ENCODE measurements around the gene MSI2. TPM values are rescaled to one million over a fixed set of nuclear protein-coding genes. Genes with fewer than 3 reads are reported as not detected.
"Not testable (repeated sequence)": the region's sequence is repeated elsewhere in the genome, so short reads cannot be mapped to it uniquely, and the experiment has no call there.

Gene MSI2
- total RNA-seq, 1 donor = 46.6 TPM

DNA sequence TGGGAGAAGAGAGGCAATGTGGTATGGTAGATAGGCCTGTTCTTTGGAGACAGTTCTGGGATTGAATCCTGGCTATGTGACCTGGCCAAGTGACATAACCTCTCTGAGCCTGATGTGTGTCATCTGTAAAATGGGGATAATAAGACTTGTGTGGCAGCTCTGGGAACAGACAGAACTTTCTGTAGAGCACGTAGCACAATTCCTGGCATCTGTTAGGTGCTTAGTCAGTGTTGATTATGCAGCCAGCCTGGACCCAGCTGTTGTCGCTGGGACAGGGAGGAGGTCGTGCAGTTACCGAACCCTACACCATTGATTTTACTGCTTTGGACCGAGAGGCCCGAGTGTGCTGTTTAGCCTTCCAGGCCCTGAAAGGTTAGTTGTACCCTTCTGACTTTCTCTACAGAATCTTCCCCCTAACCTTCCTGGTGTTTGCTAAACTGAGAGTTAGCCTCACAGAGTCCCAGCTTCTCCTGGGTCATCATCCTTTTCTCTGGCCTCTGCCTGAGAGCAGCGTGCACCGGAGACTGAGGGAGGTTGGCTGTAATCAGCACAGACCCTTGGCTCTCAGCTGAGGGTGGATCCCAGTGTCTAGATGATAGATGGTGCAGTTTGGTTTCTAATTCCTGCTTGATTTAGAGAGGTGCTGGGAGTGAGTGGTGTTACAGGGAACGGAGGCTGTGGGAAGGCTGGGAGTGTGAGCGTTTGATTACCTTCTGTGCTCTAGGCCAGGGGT, 31.9 kb downstream of the MSI2 start:
- Histone ChIP-seq H3K4me3 (ENCODE audit: low read length) (no peak overlapping the region), H3K9me3 (ENCODE audit: low read depth, low read length) (no peaks in the 10 kb centered on the region), H3K27me3 (ENCODE audit: insufficient read depth, low read length) (no peaks in the 10 kb centered on the region), H3K4me1 (ENCODE audit: insufficient read depth, low read length) (peaks cover 44% of the 10 kb centered on the region)

DNA sequence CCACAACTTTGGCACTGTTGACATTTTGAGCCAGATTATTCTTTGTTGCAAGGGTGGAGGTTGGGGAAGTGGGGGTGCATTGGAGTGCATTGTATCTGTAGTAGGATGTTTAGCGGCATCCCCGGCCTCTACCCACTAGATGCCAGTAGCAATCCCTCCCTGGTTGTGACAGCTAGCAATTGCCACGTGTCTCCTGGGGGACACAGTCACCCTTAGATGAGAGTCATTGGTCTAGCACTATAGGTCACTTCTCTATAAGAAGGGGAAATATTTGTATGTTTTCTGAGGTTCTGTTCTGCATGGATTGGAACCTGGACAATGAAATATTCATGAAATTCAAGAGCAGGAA, 32.4 kb downstream of the MSI2 start:
- Histone ChIP-seq H3K9me3 (ENCODE audit: low read depth, low read length) (no peaks in the 10 kb centered on the region), H3K4me3 (ENCODE audit: low read length) (no peak overlapping the region), H3K27me3 (ENCODE audit: insufficient read depth, low read length) (no peaks in the 10 kb centered on the region), H3K4me1 (ENCODE audit: insufficient read depth, low read length) (peaks cover 44% of the 10 kb centered on the region)

- Histone ChIP-seq H3K4me1 (ENCODE audit: insufficient read depth, low read length) (peaks cover 40% of the 10 kb centered on the region), H3K9me3 (ENCODE audit: low read depth, low read length) (no peaks in the 10 kb centered on the region), H3K4me3 (ENCODE audit: low read length) (no peak overlapping the region), H3K27me3 (ENCODE audit: insufficient read depth, low read length) (no peaks in the 10 kb centered on the region)
Measured at GRCh38 chr17:57289130-57289529, 32.8 kb downstream of the MSI2 start.

DNA sequence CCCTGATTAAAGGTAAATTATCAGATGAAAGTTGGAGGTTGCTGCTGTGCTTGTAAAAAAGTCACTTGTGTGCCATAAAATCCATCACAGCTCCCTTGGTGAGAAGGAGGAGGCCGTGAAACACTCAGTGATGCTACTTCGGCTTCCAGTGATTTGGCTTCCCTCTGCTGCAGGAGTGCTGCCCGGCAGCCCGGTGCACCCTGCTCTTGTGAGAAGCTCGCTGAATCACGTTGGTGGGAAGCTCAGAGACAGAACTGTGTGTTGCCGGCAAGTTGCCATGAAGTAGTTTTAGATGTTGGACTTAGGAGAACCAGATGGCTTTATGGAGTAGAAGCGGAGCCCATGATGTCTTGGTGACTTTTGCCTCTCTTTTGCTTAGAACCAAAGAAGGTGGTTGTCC, 33.3 kb downstream of the MSI2 start:
- peaks cover 36% of the 10 kb centered on the region for H3K4me1 ChIP-seq (ENCODE audit: insufficient read depth, low read length)
- no peaks in the 10 kb centered on the region for H3K27me3 ChIP-seq (ENCODE audit: insufficient read depth, low read length)
- no peaks in the 10 kb centered on the region for H3K9me3 ChIP-seq (ENCODE audit: low read depth, low read length)
- no peak overlapping the region for H3K4me3 ChIP-seq (ENCODE audit: low read length)

DNA sequence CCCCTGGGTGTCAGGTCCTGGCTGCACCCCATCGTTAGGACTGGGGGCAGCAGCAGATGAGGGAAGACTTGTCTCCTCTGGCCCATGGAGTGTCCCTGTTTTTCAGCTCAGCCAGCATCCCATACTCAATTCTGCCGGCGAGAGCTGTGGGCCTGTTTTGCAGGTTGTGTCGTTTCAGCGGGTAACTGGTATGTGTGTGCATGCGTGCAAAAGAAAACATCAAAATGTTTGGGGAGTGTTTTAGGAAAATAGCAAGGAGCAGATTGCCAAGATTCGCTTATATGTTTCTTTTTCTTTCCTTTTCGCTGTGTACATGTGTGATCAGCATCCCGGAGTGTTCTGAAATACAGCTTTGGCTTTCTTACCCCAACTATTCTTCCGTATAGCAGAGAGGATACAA, 34.7 kb downstream of the MSI2 start:
- no peaks in the 10 kb centered on the region for H3K27me3 ChIP-seq (ENCODE audit: insufficient read depth, low read length)
- H3K9me3 ChIP-seq (ENCODE audit: low read depth, low read length) = no peaks in the 10 kb centered on the region
- peaks cover 33% of the 10 kb centered on the region for H3K4me1 ChIP-seq (ENCODE audit: insufficient read depth, low read length)
- no peak overlapping the region for H3K4me3 ChIP-seq (ENCODE audit: low read length)

DNA sequence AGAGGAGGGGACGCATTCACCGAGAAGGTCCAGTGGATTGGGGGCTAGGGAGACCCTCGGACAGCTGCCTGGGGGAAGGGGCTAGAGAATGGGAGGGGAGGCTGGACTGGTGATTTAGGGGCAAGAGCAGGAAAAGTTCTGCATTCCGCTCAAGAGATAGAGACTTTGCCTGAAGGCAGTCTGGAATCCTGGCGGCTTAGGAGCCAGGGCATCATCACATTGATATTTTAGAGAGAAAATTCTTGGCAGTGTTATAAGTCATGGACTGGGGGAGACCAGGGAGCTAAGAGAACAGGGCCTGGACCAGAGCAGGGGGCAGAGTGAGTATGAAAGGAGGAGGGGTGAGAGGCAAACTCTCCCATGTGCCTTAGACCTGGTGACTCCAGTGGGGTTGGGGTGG, 35.8 kb downstream of the MSI2 start:
- H3K9me3 ChIP-seq (ENCODE audit: low read depth, low read length) = no peaks in the 10 kb centered on the region
- H3K4me1 ChIP-seq (ENCODE audit: insufficient read depth, low read length) = peaks cover 25% of the 10 kb centered on the region
- no peaks in the 10 kb centered on the region for H3K27me3 ChIP-seq (ENCODE audit: insufficient read depth, low read length)
- H3K4me3 ChIP-seq (ENCODE audit: low read length) = no peak overlapping the region

DNA sequence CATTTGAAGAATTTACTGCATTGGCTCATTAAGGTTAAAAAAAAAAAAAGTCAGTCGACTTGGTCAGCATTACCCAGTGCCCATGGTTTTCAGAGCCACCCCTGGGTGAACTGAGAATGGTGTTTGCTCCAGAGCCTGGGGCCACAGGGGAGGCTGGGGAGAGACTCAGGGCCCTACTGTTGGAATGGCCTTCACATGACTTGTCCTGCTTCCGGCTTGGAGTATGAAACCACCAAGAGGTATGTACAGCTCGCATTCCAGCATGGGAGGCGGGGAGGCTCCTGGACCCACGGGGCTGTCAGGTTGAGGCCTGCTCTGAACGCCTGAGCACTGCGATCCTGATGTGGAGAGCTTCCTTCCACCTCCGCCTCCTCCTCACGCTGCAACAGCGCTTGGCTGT, 36.8 kb downstream of the MSI2 start:
- H3K4me3 ChIP-seq (ENCODE audit: low read length) = no peak overlapping the region
- H3K4me1 ChIP-seq (ENCODE audit: insufficient read depth, low read length) = peaks cover 25% of the 10 kb centered on the region
- H3K27me3 ChIP-seq (ENCODE audit: insufficient read depth, low read length) = no peaks in the 10 kb centered on the region
- no peaks in the 10 kb centered on the region for H3K9me3 ChIP-seq (ENCODE audit: low read depth, low read length)

- Histone ChIP-seq H3K4me3 (ENCODE audit: low read length) (no peak overlapping the region), H3K9me3 (ENCODE audit: low read depth, low read length) (no peaks in the 10 kb centered on the region), H3K27me3 (ENCODE audit: insufficient read depth, low read length) (no peaks in the 10 kb centered on the region), H3K4me1 (ENCODE audit: insufficient read depth, low read length) (peaks cover 16% of the 10 kb centered on the region)
Measured at GRCh38 chr17:57294101-57294500, 37.8 kb downstream of the MSI2 start.

DNA sequence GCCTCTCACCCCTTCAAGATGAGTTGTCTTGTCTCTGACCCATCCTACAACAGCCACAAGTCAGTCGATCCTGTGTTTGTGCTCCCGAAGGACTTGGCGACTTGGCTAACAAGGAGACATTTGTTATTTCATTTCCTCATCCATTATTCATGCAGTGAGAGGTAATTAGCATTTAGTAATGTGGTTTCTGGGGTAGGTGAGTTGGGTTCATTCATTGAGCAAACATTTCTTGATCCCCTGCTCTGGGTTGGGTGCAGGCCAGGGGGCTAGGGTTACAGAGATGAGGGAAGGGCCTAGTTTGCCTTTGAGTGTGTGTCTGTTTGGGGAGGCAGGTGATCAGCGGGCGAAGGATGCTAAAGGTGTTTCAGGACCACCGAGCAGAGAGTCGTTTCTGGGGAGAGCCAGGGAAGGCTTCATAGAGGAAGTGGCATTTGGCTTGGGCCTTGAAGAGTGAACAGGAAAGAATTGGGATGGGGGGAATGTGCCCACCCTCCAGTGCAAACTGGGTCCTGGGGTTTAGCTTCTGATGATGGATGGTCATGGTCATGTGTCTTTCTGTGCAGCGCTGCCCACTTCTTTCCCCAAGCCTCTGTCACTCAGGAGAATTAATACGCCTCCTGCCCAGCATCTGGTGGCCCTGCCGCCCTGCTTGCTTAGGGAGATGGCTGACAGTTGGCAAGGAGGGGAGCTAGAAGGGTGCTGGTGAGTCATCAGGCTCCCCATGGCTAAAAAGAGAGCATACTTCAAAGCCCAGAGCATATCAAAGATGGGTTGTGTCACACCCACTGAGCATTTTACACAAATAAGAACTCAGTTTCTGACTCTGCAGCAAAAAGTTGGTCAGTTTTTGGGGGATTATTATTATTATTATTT, 38.5 kb downstream of the MSI2 start:
- no peaks in the 10 kb centered on the region for H3K27me3 ChIP-seq (ENCODE audit: insufficient read depth, low read length)

DNA sequence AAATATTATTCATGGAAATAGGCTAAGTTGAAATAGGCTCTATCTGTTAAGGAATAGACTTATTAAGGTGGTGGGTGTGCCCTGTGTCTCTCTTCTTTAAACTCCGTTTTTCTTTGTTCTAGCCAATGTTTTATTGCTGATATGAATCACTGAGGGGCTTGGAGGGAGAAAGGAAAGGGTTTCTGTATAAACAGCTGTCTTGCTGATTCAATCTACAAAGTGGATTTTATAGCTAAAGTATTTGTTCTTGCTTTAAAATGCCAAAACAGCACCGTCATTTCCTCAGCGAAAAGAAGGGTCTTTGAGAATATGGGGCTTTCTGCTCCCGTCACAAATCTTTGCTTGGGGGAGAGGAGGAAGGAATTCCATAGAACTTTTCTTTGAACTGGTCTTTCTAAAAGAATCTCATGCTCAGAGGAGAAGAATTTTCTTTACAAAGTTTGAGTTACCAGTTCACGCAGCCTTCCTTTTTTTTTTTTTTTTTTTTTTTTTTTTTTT, 39.3 kb downstream of the MSI2 start:
- Histone ChIP-seq H3K27me3 (ENCODE audit: insufficient read depth, low read length) (no peaks in the 10 kb centered on the region), H3K4me3 (ENCODE audit: low read length) (no peak overlapping the region), H3K9me3 (ENCODE audit: low read depth, low read length) (no peaks in the 10 kb centered on the region), H3K4me1 (ENCODE audit: insufficient read depth, low read length) (peaks cover 11% of the 10 kb centered on the region)

More for the DNA sequence above, 38.5 kb downstream of the MSI2 start:
- peaks cover 11% of the 10 kb centered on the region for H3K4me1 ChIP-seq (ENCODE audit: insufficient read depth, low read length)
- no peak overlapping the region for H3K4me3 ChIP-seq (ENCODE audit: low read length)
- H3K9me3 ChIP-seq (ENCODE audit: low read depth, low read length) = no peaks in the 10 kb centered on the region

GRCh38 chr17:57296231-57296630, 39.9 kb downstream of the MSI2 start:
- Histone ChIP-seq H3K9me3 (ENCODE audit: low read depth, low read length) (no peaks in the 10 kb centered on the region), H3K4me1 (ENCODE audit: insufficient read depth, low read length) (peaks cover 11% of the 10 kb centered on the region), H3K27me3 (ENCODE audit: insufficient read depth, low read length) (no peaks in the 10 kb centered on the region), H3K4me3 (ENCODE audit: low read length) (no peak overlapping the region)

GRCh38 chr17:57299176-57299575, 42.9 kb downstream of the MSI2 start:
- no peak overlapping the region for H3K4me3 ChIP-seq (ENCODE audit: low read length)
- peaks cover 11% of the 10 kb centered on the region for H3K4me1 ChIP-seq (ENCODE audit: insufficient read depth, low read length)
- H3K27me3 ChIP-seq (ENCODE audit: insufficient read depth, low read length) = no peaks in the 10 kb centered on the region
- H3K9me3 ChIP-seq (ENCODE audit: low read depth, low read length) = no peaks in the 10 kb centered on the region

DNA sequence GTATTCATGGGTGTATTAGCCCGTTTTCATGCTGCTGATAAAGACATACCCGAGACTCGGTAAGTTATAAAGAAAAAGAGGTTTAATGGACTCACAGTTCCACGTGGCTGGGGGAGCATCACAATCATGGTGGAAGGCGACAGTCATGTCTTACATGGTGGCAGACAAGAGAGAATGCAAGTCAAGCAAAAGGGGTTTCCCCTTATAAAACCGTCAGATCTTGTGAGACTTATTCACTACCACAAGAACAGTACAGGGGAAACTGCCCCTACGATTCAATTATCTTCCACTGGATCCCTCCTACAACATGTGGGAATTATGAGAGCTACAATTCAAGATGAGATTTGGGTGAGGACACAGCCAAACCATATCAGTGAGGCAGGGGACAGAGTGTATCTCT, 44.3 kb downstream of the MSI2 start:
- H3K4me3 ChIP-seq (ENCODE audit: low read length); H3K27me3 ChIP-seq (ENCODE audit: insufficient read depth, low read length); H3K4me1 ChIP-seq (ENCODE audit: insufficient read depth, low read length); H3K9me3 ChIP-seq (ENCODE audit: low read depth, low read length): not testable (repeated sequence)

- Histone ChIP-seq H3K4me3 (ENCODE audit: low read length) (no peak overlapping the region), H3K27me3 (ENCODE audit: insufficient read depth, low read length) (no peaks in the 10 kb centered on the region), H3K9me3 (ENCODE audit: low read depth, low read length) (no peaks in the 10 kb centered on the region), H3K4me1 (ENCODE audit: insufficient read depth, low read length) (no peaks in the 10 kb centered on the region)
Measured at GRCh38 chr17:57302690-57303465, 46.6 kb downstream of the MSI2 start.

DNA sequence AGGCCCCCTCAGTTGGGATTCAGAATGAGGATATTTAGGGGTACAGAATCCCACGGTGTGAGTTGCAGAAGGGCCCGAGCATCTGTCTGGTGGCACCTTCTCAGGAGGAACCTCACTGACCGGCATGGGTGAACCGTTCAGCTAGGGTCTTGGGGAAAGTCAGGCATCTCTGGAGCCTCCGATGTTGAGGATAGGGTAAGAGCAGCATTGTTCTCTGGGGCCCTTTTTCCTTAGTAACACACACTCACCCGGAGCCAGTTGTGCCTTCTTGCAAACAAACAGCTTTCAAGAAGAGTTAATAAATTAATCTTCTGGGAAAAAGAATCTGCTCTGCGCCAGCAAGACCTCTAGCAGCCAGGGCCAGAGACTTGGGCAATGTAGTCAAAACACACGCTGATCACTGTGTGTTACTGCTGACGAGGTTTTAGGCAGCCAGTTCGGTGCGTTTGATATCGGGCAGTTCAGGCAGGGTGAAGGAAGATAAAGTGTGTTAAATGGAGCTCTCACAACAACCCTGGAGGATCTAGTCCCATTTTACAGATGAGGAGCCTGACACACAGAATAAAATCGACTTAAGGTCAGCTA, 48.9 kb downstream of the MSI2 start:
- no peaks in the 10 kb centered on the region for H3K4me1 ChIP-seq (ENCODE audit: insufficient read depth, low read length)
- no peak overlapping the region for H3K4me3 ChIP-seq (ENCODE audit: low read length)
- no peaks in the 10 kb centered on the region for H3K9me3 ChIP-seq (ENCODE audit: low read depth, low read length)
- H3K27me3 ChIP-seq (ENCODE audit: insufficient read depth, low read length) = no peaks in the 10 kb centered on the region
